ENCODE measurements around the gene THTPA.

DNA sequence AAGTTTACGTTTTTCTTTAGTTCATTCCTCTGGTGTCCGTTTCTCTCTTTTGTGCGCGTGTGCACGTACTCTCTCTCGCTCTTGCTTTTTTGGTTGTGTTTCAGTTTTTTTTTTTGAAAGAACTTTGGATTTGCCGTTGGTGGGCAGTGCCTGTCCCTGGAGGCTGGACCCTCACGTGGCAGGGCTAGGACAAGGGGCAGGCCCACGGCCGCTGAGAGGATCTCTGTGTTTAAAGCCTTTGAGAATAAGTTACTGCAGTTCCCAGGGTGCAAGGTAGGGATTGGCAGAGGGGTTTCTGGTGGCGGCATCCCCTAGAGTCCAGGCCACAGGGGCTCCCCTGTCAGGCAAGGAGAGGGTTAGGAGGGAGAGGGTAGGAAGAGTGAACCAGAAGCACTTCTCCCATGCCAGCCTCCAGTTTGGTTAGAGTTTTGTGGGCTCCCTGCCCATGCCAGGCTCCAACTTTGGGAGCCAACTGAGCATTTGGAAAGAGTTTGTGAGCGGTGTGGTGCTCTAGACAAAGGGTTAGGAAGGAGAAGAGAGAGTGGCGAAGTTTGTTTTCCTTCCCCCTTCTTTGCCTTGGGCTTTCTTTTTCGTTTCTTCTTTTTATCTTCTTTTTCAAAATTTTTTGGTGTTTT, 35.1 kb upstream of the THTPA start:
- TF ChIP-seq CTCF (IDR thresholded peaks at IDR 0.05) (no peak), POLR2A (IDR thresholded peaks at IDR 0.05) (no peak), POLR2AphosphoS5 (IDR thresholded peaks at IDR 0.05) (no peak)
